Measurements from ENCODE around the gene LPAR3.

LPAR3 gene

DNA sequence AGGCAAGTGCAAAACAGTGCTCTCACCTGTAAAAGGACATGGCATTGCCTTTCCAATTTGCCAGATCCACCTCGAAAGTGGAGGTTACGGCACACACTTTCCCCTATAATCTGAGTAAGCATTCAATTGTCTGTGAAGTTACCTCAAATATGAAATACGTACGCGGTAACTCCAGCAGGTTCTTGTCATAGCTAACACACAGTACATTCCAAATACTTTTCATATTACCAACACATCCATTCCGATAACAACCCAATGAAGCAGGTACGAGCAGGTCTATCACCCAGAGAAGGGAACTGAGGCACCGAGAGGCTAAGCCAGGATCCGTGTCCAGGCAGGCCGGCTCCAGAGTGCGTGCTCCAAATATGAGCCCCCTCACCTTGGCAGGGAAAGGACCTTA, 46.8 kb upstream of the LPAR3 start:
- Histone ChIP-seq H3K9me3 (replicated peaks; ENCODE audit: insufficient read depth, low read length) (no peaks in the 10 kb centered on the region), H3K9me2 (replicated peaks; ENCODE audit: insufficient read depth, low read length) (no peaks in the 10 kb centered on the region), H4K20me1 (ENCODE audit: insufficient read depth, low read length) (no peaks in the 10 kb centered on the region), H3K9ac (ENCODE audit: low read length) (no peak overlapping the region), H3K27ac (ENCODE audit: low read length) (no peak overlapping the region), H3F3A (ENCODE audit: insufficient read depth, low read length) (no peaks in the 10 kb centered on the region), H3K4me1 (ENCODE audit: low read length) (no peaks in the 10 kb centered on the region), H3K27me3 (replicated peaks; ENCODE audit: insufficient read depth, low read length) (peaks cover 21% of the 10 kb centered on the region), H2AFZ (ENCODE audit: low read length) (no peak overlapping the region), H3K36me3 (replicated peaks; ENCODE audit: insufficient read depth, low read length) (no peaks in the 10 kb centered on the region), H3K4me2 (ENCODE audit: low read depth, low read length) (no peak overlapping the region), H3K4me3 (ENCODE audit: low read length) (no peak overlapping the region), H3K79me2 (ENCODE audit: low read length) (no peaks in the 10 kb centered on the region)
- no peak for DNase-seq
- TF ChIP-seq EZH2 (optimal IDR thresholded peaks at IDR 0.05; ENCODE audit: low read depth, low read length) (no peak), EZH2phosphoT487 (IDR thresholded peaks at IDR 0.05; ENCODE audit: low read length) (no peak)
- TF ChIP-seq, protein P1, sequence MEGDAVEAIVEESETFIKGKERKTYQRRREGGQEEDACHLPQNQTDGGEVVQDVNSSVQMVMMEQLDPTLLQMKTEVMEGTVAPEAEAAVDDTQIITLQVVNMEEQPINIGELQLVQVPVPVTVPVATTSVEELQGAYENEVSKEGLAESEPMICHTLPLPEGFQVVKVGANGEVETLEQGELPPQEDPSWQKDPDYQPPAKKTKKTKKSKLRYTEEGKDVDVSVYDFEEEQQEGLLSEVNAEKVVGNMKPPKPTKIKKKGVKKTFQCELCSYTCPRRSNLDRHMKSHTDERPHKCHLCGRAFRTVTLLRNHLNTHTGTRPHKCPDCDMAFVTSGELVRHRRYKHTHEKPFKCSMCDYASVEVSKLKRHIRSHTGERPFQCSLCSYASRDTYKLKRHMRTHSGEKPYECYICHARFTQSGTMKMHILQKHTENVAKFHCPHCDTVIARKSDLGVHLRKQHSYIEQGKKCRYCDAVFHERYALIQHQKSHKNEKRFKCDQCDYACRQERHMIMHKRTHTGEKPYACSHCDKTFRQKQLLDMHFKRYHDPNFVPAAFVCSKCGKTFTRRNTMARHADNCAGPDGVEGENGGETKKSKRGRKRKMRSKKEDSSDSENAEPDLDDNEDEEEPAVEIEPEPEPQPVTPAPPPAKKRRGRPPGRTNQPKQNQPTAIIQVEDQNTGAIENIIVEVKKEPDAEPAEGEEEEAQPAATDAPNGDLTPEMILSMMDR (IDR thresholded peaks at IDR 0.05; ENCODE audit: low read length) = no peak

DNA sequence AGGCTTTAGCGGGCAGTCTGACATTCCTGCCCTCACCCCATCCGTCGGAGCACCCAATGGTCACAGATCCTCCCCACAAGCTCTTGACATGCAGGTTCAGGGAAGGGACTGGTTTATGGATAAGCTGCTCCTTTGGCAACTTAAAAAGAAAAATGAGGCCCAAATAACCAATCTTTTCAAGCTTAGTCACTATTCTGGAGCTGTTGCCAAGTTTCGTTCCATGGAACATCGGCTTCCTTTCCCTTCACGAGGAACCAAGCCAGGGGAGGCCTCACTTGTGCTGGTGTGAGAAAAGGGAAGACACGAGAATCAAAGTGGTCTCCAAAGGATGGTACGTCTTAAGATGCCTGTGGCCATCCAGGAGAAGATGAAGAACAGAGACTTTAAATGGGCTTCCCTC, 46.1 kb upstream of the LPAR3 start:
- Histone ChIP-seq H3K36me3 (replicated peaks; ENCODE audit: insufficient read depth, low read length) (no peaks in the 10 kb centered on the region), H3F3A (ENCODE audit: insufficient read depth, low read length) (no peaks in the 10 kb centered on the region), H3K9me2 (replicated peaks; ENCODE audit: insufficient read depth, low read length) (no peaks in the 10 kb centered on the region), H3K79me2 (ENCODE audit: low read length) (no peaks in the 10 kb centered on the region), H3K9ac (ENCODE audit: low read length) (no peak overlapping the region), H3K4me2 (ENCODE audit: low read depth, low read length) (no peak overlapping the region), H3K27me3 (replicated peaks; ENCODE audit: insufficient read depth, low read length) (peaks cover 21% of the 10 kb centered on the region), H4K20me1 (ENCODE audit: insufficient read depth, low read length) (no peaks in the 10 kb centered on the region), H2AFZ (ENCODE audit: low read length) (no peak overlapping the region), H3K4me1 (ENCODE audit: low read length) (no peaks in the 10 kb centered on the region), H3K4me3 (ENCODE audit: low read length) (no peak overlapping the region), H3K27ac (ENCODE audit: low read length) (no peak overlapping the region), H3K9me3 (replicated peaks; ENCODE audit: insufficient read depth, low read length) (no peaks in the 10 kb centered on the region)
- DNase-seq = no peak
- no peak for TF ChIP-seq EZH2phosphoT487 (IDR thresholded peaks at IDR 0.05; ENCODE audit: low read length)
- no peak for TF ChIP-seq EZH2 (optimal IDR thresholded peaks at IDR 0.05; ENCODE audit: low read depth, low read length)
- TF ChIP-seq, protein P1 (IDR thresholded peaks at IDR 0.05; ENCODE audit: low read length) = no peak

DNA sequence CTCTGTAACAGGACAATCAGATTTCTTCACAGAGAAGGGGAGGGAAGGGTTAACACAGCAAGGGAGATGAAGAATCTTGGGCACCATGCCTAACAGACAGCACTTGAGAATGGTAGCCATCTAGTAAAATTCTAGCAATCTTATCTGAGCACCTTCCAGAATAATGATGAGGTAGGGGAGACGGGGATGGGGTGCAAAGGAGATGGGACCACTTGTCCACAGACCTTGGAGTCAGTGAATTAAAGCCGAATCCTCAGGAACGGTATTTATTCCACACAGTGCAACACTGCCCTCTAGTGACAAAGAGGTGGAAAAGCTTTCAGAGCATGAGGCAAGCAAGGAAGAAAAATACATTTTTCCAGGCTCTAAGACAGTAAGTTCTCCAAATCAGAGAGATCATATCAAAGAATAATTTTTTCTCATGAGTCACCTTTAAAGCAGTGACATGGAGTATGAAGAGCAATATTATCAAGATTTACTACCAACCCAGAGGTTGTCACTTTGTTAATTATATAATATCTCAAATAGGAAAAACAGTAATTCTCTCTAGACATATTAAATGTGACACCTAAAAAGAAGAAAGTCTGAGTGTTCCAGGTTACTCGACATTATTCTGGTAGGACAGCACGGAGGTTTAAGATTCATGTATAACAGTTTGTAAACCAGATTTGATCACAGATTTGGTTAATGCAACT, 43.3 kb upstream of the LPAR3 start:
- no peaks in the 10 kb centered on the region for H3K9me2 ChIP-seq (replicated peaks; ENCODE audit: insufficient read depth, low read length)
- H4K20me1 ChIP-seq (ENCODE audit: insufficient read depth, low read length) = no peaks in the 10 kb centered on the region
- no peak overlapping the region for H3K27ac ChIP-seq (ENCODE audit: low read length)
- H3K4me2 ChIP-seq (ENCODE audit: low read depth, low read length) = no peak overlapping the region
- no peak overlapping the region for H3K9ac ChIP-seq (ENCODE audit: low read length)
- TF ChIP-seq EZH2phosphoT487 (IDR thresholded peaks at IDR 0.05; ENCODE audit: low read length) (no peak), EZH2 (optimal IDR thresholded peaks at IDR 0.05; ENCODE audit: low read depth, low read length) (no peak)
- TF ChIP-seq, protein P1 (IDR thresholded peaks at IDR 0.05; ENCODE audit: low read length) = peak; percentile 69
- H3K79me2 ChIP-seq (ENCODE audit: low read length) = no peaks in the 10 kb centered on the region
- peak; percentile 33 for DNase-seq
- H3K9me3 ChIP-seq (replicated peaks; ENCODE audit: insufficient read depth, low read length) = no peaks in the 10 kb centered on the region
- no peaks in the 10 kb centered on the region for H3K4me1 ChIP-seq (ENCODE audit: low read length)
- no peaks in the 10 kb centered on the region for H3K36me3 ChIP-seq (replicated peaks; ENCODE audit: insufficient read depth, low read length)
- H3K27me3 ChIP-seq (replicated peaks; ENCODE audit: insufficient read depth, low read length) = peaks cover 6% of the 10 kb centered on the region; the same call in 1 of the 2 replicates
- H3K4me3 ChIP-seq (ENCODE audit: low read length) = no peak overlapping the region
- no peaks in the 10 kb centered on the region for H3F3A ChIP-seq (ENCODE audit: insufficient read depth, low read length)
- no peak overlapping the region for H2AFZ ChIP-seq (ENCODE audit: low read length)

Data from MM.1S (cell line).